ENCODE data around the gene NCF1.
"Not testable (repeated sequence)": the region's sequence is repeated elsewhere in the genome, so short reads cannot be mapped to it uniquely, and the experiment has no call there.

- TF ChIP-seq CTCF (conservative IDR thresholded peaks at IDR 0.05; ENCODE audit: low read depth, low read length); EZH2 (IDR thresholded peaks at IDR 0.05; ENCODE audit: borderline replicate concordance, low read depth, low read length, poor library complexity, severe bottlenecking): not testable (repeated sequence)
These were observed 24.2 kb downstream of the NCF1 start for GRCh38 chr7:74797848-74798622.

Measured in A673 (cell line).